Fibroblast of mammary gland (primary cell): ENCODE measurements around the gene CDYL.

Experiments used
- DNase-seq: peaks from one replicate; pipeline ENCODE4 v3.0.0-alpha.2; 2010; ENCODE audit warnings: low read depth
- H3K4me3 ChIP-seq: 2 replicates; pipeline ENCODE4 v1.5.1; 2011; ENCODE audit warnings: low read depth, mild to moderate bottlenecking, low read length, moderate library complexity; ENCODE audit not compliant: control insufficient read depth
- CTCF ChIP-seq: conservative IDR thresholded peaks from 2 replicates; pipeline ENCODE4 v1.5.1; 2011; ENCODE audit warnings: low read depth, low read length, inconsistent platforms; ENCODE audit not compliant: control insufficient read depth, insufficient read depth

Gene CDYL

DNA sequence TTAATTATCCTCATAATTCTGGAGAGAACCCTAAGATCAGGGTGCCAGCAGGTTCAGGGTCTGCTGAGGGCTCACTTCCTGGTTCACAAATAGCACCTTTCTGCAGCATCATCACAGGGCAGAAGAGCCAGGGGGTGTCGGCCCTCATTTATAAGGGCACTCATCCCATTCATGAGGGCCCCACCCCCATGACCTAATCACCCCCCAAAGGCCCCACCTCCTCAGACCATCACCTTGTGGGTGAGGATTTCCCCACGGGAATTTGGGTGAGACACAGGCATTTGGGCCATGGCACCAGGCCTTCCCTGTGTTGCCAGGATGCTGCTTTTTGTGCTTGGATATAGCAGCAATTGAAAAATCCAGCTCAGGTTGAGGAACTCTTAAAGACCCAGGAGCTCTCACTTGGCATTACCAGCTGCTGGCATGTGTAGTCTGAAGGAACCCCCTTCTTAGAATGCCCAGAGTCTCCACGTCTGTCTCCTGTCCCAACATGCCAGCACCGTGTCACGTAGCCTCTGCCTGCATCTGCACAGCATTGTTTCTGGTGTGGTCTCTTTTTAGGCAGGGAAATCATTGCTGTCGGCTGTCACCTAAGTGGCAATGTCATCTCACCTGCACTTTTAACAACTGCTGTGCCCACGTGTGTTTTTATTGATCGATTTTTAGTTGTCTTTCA is 156.2 kb downstream of the CDYL start:
- no peak for TF ChIP-seq CTCF
- no peak for DNase-seq

GRCh38 chr6:4935486-4935885 is 159.3 kb downstream of the CDYL start:
- H3K4me3 ChIP-seq: no peak overlapping the region
- no peak for TF ChIP-seq CTCF
- DNase-seq: no peak

More for the DNA sequence above, 156.2 kb downstream of the CDYL start:
- H3K4me3 ChIP-seq: no peak overlapping the region

DNA sequence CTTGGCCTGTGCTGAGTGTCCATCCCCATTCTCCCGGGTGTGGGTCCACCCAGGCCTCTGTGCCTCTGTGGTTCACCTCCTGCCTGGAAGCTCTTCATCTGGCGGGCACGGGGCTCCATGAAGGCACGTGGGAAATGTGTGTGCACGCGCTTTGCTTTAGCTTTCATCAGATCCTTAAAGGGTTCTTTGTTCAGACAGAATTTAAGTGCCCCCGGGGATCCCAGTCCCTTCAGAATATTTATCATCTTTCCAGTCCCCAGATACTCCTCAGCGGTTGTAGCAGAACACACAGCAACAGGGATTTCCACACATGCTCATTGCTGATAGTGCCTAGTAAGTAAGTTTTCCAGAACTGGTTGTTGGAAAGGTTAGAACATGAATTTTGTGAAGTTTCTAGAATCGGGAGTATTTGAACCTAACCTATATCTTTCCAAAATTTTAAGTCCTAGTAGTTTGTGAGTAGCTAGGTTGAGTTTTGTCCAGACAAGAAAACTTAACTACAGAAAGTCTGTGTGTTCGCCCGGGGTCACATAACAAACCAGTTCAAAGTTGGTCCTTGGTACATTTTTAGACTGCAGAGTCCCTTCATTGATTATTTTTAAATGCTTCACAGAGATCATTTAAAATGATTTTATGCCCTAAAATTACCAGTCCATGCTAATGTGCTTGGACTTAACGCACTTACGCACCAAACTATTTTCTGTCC is 159.9 kb downstream of the CDYL start:
- no peak overlapping the region for H3K4me3 ChIP-seq
- no peak for TF ChIP-seq CTCF
- DNase-seq: no peak

DNA sequence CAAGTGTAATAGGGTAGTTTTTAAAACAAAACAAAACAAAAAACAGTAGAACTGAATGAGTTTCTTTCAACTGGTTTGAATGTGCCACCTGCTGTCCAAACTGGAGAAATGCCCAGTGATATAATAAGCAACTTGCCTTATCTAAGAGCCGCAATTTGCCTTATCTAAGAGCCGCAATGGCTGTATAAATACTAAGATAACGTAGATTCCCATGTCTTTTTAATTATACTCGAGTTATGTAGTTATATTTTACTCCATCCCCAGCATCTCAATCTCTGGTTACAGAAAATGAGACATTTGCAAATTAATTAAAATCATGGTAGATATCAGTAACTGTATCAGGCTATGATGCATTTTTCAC is 160.5 kb downstream of the CDYL start:
- TF ChIP-seq CTCF: peak; percentile 57
- DNase-seq: peak; percentile 73
- H3K4me3 ChIP-seq: no peak overlapping the region

DNA sequence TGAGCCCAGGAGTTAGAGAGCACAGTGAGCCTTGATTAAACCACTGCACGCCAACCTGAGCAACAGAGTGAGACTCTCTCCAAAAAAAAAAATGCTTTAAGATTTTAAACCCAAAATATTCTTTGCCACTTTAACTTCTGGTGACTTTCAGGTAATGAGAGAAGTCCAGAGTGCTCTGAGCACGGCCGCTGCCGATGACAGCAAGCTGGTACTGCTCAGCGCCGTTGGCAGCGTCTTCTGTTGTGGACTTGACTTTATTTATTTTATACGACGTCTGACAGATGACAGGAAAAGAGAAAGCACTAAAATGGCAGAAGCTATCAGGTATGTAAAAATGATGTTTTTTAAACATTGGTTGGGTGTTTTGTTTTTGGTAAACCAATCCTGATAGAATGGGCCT is 161.2 kb downstream of the CDYL start:
- H3K4me3 ChIP-seq: no peak overlapping the region
- no peak for TF ChIP-seq CTCF
- no peak for DNase-seq

DNA sequence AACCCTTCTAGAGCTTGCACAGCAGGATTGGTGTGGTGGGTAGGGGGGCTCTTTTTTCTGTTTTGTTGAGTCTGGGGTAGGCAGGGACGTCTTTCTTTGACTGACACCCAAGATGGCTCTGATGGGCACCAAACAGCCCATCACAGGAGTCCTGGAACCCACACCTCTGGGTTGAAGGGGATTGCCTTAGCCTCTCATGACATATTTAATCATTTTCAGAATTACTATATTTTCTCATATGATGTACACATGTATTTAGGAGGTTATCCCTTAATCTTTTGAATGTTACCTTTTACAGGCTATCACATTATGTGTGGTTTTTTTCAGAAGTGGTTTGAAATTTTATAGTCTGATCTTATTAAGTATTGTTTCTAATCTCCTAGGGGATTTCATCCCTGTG is 163.0 kb downstream of the CDYL start:
- no peak for TF ChIP-seq CTCF
- no peak for DNase-seq
- no peak overlapping the region for H3K4me3 ChIP-seq
